Heart left ventricle (tissue), 13 donors: ENCODE data around the gene ZMAT5.

Source experiments
- POLR2A ChIP-seq, 2 donors: fragments of 450-650 bp; IDR thresholded peaks; one replicate each; pipeline ENCODE4 v1.6.1; 2017; ENCODE audit warnings: antibody characterized with exemption in 2 of 2, mild to moderate bottlenecking in 2 of 2, moderate library complexity in 2 of 2
- TF ChIP-seq, protein P1 (sequence below), 12 donors: fragments of 200-600 bp; sonication (generic) in 4 of 12; IDR thresholded peaks; one replicate each; pipeline versions ENCODE4 v1.5.0 to v1.8.0; 2018 to 2022; ENCODE audit warnings: antibody characterized with exemption in 12 of 12, mild to moderate bottlenecking in 5 of 12
- donor health status: ischemic (EF 13 %, LVEDD 7.1; RV severe dilation, severe dysfunction).
- donor health status: DM: no; HTN: yes; CAD: no.
- donor health status: DM: no; HTN: no; CAD: no.
- donor health status: ischemic (EF 25% LVEDD 6.9; RV normal size, moderate dysfunction).
- donor health status: ischemic (EF 25% LVEDD 5.7; RV mildly dilated, moderate dysfunction).
- donor health status: ischemic (EF 35%, LVEDD 5.7; RV mildly dilated, moderate dysfunction).
- donor health status: nonischemic (EF 11% LVEDD 7.7; RV severe dilation, severe dysfunction).
- donor health status: DM: yes; HTN: yes; CAD: no.
- donor health status: PGD.
- donor health status: ischemic (EF 29% LVEDD 5.4; RV normal size, mild dysfunction).
- donor health status: nonischemic (EF 23%, LVEDD 6.1; RV moderate dilation, normal function).

DNA sequence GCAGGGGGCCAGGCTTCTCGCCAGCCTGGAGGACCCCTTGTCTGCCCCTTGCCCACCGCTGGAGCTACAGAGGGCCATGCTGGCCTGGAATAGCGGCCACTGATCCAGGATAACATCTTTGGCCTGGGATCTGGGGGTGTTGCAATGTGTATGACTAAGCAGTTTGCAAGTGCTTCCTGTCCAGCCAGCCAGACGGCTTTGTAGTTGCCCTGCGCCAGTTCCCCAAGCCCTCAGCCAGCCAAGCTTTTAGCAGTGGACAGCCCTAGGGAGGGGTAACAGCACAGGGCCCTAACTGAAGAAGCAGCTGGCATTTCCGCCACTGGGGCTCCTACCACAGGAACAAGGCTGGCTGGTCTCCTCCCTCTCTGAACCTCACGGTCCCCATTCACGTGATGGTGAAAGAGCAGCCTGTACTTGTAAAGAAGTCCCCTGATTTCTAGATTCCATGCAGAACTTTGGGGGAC is 32.4 kb upstream of the ZMAT5 start:
- TF ChIP-seq, protein P1, sequence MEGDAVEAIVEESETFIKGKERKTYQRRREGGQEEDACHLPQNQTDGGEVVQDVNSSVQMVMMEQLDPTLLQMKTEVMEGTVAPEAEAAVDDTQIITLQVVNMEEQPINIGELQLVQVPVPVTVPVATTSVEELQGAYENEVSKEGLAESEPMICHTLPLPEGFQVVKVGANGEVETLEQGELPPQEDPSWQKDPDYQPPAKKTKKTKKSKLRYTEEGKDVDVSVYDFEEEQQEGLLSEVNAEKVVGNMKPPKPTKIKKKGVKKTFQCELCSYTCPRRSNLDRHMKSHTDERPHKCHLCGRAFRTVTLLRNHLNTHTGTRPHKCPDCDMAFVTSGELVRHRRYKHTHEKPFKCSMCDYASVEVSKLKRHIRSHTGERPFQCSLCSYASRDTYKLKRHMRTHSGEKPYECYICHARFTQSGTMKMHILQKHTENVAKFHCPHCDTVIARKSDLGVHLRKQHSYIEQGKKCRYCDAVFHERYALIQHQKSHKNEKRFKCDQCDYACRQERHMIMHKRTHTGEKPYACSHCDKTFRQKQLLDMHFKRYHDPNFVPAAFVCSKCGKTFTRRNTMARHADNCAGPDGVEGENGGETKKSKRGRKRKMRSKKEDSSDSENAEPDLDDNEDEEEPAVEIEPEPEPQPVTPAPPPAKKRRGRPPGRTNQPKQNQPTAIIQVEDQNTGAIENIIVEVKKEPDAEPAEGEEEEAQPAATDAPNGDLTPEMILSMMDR (IDR thresholded peaks at IDR 0.05): peak in 3 of 12 donors; percentile 7 to 19 (median 9)
- peak in 1 of 2 donors; percentile 11 for TF ChIP-seq POLR2A (IDR thresholded peaks at IDR 0.05)
